HG03565 (cell line): ENCODE data around the gene NAV2.

Experiments used
- ATAC-seq: cut with Tn5 transposase; IDR thresholded peaks from one replicate; pipeline ENCODE4 v1.9.1; 2021; ENCODE audit warnings: mild to moderate bottlenecking, moderate library complexity; ENCODE audit not compliant: unreplicated experiment

Gene NAV2

GRCh38 chr11:19686234-19686633, 26.4 kb upstream of the NAV2 start:
- no peak for ATAC-seq

- ATAC-seq = no peak
Observed at GRCh38 chr11:19687392-19687791, 25.2 kb upstream of the NAV2 start.

DNA sequence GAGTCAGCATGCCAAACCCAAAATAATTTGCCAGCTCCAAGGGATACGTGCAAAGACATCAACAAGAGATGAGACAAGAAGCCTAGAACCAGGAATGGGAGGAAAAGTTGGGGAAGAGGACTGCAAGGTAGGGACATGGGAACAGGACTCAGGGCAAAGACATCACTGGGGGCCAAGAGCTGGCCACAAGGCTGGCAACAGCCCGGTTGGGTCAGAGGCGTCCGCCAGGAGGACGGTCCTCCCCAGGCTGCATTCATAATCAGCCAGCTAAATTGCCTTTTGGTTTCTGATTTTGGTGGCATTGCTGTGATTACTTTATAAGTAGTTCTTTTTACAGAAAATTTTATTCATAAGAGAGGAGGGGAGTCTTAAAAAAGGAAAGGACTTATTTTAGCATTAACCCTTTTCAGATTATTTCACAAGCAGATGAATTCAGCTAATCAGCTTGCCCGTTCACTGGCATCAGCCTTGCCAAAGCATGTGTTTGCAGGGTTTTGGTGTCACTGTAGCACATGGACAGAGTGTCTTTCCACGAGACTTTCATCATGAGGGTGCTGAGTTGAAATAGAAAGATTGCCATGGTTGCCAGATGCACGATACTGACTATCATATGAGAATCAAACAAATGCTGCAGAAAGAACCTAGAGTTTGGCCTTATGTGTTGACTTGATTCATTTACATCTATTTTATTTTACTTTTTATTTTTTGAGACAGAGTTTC, 23.2 kb upstream of the NAV2 start:
- no peak for ATAC-seq

GRCh38 chr11:19690885-19691284, 21.8 kb upstream of the NAV2 start:
- no peak for ATAC-seq

- no peak for ATAC-seq
Observed at GRCh38 chr11:19691815-19692500, 20.7 kb upstream of the NAV2 start.

GRCh38 chr11:19693146-19693545, 19.5 kb upstream of the NAV2 start:
- no peak for ATAC-seq

DNA sequence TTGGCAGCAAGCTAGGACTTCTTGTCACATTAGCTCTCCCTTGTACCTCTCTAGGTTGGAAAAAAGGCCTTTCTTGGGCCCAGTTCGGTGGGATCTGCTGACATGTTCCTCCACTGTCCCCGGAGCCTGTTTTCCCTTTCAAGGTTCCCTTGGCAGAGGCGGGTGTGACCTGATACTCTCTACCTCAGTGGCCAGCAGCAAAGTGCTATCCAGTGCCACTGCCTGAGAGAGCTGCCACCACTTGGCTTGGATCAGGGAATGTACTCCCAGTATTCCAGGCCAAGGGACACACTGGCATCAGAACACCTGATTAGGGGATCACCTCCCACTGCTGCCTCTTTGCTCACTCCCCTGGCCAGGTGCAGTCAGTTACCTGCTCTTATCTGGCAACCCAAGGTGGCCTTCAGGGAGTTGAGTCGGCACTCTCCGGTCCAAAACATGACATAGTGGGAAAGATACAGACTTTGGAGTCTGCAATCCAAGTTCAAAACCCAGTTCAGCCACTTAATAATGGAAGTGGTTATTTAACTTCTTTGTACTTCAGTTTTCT, 17.8 kb upstream of the NAV2 start:
- ATAC-seq = no peak

DNA sequence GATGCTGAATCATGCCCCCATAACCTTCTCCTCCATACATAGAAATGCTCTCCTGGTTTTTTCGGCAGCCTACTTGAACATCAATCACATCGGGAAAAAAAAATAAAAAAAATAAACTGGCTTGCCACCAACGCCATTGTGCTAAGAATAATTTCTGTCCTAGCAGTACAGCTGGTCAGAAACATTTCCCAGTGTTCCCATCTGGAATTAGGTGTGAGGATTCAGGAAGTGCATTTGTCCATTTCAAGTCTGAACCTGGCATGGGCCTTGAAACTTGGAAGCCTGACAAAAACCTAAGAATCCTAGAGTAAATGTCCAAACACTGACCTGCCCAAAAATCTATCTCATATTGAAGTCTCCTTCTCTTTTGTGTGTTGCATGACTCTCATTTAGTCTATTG, 16.6 kb upstream of the NAV2 start:
- no peak for ATAC-seq

DNA sequence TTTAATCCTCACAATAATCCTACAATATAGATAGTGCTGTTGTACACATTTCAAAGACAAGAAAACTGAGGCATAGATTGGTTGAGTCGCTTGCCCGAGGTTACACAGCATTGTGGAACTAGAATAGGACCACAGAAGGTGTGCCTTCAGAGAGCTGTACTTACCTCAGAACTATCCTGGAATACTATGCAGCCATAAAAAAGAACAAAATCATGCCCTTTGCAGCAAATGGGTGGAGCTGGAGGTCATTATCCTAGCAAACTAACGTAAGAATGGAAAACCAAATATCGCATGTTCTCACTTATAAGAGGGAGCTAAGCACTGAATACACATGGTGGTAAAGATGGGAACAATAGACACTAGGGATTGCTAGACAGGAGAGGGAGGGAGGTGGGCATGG, 15.7 kb upstream of the NAV2 start:
- no peak for ATAC-seq

DNA sequence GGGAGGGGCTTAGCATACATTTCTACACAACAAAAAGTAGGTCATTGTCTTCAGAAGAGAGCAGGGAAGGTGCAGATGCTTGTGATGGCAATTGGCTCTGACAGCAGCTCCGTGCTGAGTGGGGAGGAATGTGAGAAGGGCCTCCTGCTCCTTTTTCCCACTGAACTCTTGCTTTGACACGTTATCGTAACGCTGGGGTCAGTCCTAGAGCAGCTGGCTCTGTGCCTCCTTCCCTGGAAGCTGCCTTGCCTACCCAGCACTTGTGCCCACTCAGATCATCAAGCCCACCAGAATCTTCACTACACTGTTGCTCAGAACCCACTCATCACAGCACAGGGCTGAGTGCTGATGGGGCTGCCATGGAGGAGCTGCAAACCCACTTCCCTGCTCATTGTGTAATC, 14.9 kb upstream of the NAV2 start:
- ATAC-seq = no peak

DNA sequence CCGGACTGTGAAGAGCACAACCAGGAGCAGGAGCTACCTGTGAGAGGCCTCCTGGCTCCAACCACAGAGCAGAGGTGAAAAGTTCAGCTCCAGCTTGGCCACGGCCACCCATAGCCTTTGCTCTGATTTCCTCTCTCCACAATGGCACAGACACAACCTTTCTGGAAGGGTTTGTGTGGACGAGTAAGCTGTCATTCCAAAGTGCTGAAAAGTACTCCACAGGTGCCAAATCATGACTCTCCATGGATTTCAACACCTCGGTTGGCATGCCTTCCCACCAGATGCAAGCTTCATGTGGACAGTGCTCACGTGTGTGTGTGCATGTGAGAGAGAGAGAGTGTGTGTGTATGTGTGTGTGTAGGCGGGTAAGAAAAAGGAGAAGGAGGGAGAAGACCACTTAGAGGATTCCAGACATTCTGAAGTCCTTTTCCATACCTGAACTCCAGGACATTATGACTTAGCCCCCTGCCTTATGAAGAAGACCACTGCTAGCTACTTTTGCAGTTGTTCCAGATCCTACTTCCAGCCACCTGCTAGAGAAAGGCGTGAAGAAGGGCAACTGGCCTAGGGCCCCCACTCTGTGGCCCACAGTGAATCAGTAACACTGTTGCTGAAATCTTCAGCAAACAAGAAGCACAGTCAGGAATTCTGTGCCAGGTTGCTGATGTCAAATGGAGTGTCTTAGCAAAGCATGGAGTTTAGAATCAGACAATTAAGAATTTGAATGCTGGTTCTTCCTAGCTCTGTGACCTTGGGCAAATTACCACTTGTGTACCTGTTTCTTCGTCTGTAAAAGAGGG, 13.9 kb upstream of the NAV2 start:
- ATAC-seq = no peak

DNA sequence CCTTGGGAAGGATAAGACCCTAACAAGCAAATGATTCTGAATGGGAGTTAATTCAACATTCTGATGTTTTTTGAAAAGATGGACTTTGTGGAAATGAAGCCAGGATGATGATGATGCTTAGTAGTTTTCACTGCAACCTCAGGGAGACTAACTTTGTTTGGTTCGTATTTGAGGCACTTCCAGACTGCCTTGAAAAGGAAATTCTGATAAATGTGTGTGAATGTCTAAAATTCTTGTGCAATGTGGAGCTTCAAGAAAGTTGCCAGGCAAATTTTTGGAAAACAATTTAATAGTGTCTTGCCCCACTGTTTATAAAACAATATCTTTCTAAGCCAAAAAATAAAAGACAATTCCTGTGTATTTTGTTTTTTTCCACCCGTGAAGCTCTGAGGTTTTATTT, 11.2 kb upstream of the NAV2 start:
- no peak for ATAC-seq

DNA sequence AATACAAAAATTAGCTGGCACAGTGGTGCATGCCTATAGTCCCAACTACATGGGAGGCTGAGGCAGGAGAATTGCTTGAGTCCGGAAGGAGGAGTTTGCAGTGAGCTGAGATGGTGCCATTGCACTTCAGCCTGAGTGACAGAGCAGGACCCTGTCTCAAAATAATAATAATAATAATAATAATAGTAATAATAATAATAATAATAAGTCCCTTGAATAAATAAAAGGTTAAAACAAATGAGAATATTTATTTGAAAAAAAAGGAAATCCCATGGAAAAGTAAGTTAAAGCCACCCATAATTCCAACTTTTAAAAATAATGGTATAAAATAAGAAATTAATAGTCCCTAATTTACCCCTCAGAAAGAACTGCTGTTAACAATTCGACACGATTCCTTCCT, 10.0 kb upstream of the NAV2 start:
- no peak for ATAC-seq

- ATAC-seq = no peak
Observed at GRCh38 chr11:19703211-19703610, 9.4 kb upstream of the NAV2 start.

- no peak for ATAC-seq
Observed at GRCh38 chr11:19704213-19704612, 8.4 kb upstream of the NAV2 start.

DNA sequence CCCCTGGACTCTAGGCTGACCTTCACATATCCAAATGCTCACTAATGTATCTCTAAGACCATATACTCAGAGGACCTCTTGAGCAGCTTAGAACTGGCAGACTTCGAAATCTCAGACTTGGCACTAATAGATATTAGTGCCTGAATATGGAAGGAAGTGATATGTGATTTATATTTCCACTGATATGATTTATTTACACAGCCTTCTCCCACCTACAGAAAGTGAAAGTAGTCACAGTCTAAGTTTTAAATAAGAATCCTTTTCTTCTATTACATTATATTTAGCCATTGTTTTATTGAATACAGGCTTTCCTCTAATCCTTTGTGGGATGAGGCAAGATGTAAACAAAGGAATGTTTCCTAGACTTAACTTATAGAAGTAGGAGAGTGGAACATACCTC, 6.7 kb upstream of the NAV2 start:
- ATAC-seq = no peak

- no peak for ATAC-seq
Observed at GRCh38 chr11:19711911-19712280, 741 bp upstream of the NAV2 start.

DNA sequence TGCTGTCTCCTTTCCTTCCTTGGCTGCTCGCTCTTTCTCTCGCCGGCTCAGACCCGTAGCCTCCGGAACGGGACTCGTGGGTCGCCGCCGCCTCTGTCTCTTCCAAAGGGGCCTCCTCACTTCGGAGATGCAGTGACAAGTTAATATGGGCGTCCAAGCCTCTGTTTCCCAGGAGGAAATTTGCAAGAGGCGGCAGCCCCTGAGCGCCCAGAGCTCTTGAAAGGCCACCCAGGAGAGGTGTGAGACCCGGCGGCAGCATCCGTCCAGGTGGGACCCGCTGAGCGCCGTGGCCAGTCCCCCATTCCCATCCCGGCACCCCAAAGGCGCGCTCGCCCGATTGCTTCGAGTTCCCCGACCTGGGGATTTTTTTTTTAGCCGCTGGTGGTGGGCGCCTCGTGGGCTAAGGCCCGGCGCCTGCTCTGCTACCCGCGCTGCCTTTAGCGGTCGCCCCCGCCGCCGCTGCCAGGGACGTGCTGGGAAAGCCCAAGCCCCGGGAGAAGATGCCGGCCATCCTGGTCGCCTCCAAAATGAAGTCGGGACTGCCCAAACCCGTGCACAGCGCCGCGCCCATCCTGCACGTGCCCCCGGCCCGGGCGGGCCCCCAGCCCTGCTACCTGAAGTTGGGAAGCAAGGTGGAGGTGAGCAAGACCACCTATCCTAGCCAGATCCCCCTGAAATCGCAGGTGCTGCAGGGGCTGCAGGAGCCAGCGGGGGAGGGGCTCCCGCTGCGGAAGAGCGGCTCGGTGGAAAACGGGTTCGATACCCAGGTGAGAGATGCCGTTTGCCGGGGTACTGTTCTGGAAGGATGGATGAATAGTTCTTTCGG, 772 bp downstream of the NAV2 start:
- ATAC-seq = no peak

DNA sequence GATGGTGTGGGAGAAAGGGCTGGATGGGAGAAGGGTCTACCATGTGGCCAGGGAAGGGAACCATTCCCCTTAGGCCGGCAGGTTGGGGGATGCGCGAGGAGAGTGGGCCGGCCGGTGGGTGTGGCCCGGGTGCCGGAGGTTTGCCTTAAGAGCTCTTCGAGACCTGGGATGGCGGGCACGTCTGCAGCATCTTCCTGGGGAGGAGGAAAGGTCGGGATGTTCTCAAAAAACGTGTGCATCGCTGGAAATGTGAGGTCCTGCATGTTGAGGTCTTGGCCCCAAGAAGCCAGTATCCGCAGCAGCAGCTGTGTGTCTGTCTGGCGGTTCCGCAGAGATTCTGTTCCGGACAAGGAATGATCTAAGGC, 1.4 kb downstream of the NAV2 start:
- no peak for ATAC-seq

DNA sequence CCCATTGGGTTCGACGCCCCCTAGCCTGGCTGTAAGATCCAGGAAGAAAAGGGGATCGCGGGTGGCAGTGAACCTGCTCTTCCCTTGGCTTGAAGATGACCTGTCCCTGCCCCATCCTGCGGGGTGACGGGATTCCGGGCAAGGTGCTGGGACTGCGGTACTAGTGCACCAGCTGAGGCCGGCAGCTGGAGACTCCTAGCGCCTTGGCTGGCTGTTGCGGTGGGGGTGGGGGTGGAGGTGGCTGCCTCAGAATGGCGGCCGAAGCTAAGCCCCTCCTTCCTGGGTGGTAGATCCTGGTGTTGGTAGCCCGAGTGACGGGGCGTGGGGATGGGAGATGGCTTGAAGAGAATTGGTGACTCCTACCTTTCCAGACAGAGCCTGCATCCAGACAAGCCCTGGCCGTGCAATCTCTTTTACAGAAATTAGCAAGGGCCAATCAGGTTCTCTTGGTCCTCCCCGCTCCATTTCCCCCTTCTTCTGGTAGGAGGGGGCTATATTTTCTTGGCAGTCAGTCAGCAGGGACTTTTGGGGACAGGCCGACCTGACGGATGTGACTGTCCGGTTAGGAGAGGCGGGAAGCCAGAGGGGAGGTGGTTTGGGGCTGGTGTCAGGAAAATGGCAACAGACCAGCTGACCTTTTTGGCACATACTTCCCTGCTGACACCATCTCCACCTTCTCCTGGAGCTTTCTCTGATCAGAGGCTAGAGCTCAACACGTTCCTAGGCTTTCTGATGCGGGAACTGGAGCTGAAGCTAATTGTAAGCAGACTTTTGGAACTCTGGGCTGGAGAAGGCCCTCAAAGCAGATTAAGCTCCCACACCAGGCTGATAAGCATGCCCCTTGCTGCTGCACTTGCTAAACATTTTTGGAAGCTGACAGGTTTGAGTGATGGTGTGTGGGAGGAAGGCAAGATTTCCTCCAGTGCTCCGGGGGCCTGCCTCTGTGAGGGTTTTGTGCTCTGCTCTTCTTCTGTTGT, 2.0 kb downstream of the NAV2 start:
- no peak for ATAC-seq
